NCI-H1436 treated with DMSO at 0.1 percent for 48 hours (cell line): ENCODE measurements around the gene LAMC3.

ENCODE experiments used
- DNase-seq: peaks from one replicate; lab custom pipeline; 2025; lab: John Stamatoyannopoulos, UW

Gene LAMC3

GRCh38 chr9:131008909-131009618, at the start of gene LAMC3:
Gene LAMC3, plus strand, starts transcription at chr9:131009174. Its CDS starts 41 bp downstream, at chr9:131009215.
- DNase-seq, result no peak

GRCh38 chr9:130959809-130960334, 49.1 kb upstream of the LAMC3 start:
- no peak for DNase-seq

GRCh38 chr9:130960522-130961378, 48.2 kb upstream of the LAMC3 start:
- DNase-seq, result no peak

GRCh38 chr9:130961511-130962300, 47.3 kb upstream of the LAMC3 start:
- no peak for DNase-seq

- no peak for DNase-seq
These were observed 46.3 kb upstream of the LAMC3 start for GRCh38 chr9:130962418-130963316.

- no peak for DNase-seq
These were observed 45.6 kb upstream of the LAMC3 start for GRCh38 chr9:130963337-130963908.

GRCh38 chr9:130963916-130964315, 45.1 kb upstream of the LAMC3 start:
- no peak for DNase-seq

- no peak for DNase-seq
These were observed 43.3 kb upstream of the LAMC3 start for GRCh38 chr9:130965680-130966079.

- no peak for DNase-seq
These were observed 38.9 kb upstream of the LAMC3 start for GRCh38 chr9:130970052-130970451.

- no peak for DNase-seq
These were observed 38.1 kb upstream of the LAMC3 start for GRCh38 chr9:130970855-130971254.

- DNase-seq, result no peak
These were observed 37.6 kb upstream of the LAMC3 start for GRCh38 chr9:130971294-130971849.

- DNase-seq, result no peak
These were observed 36.6 kb upstream of the LAMC3 start for GRCh38 chr9:130972277-130972956.

- no peak for DNase-seq
These were observed 35.9 kb upstream of the LAMC3 start for GRCh38 chr9:130972957-130973685.

GRCh38 chr9:130973686-130974281, 35.2 kb upstream of the LAMC3 start:
- no peak for DNase-seq

GRCh38 chr9:130974697-130975096, 34.3 kb upstream of the LAMC3 start:
- DNase-seq, result no peak

GRCh38 chr9:130975156-130975555, 33.8 kb upstream of the LAMC3 start:
- DNase-seq, result no peak

- no peak for DNase-seq
These were observed 32.8 kb upstream of the LAMC3 start for GRCh38 chr9:130975932-130976841.

- no peak for DNase-seq
These were observed 31.2 kb upstream of the LAMC3 start for GRCh38 chr9:130977811-130978221.
